Endothelial cell of umbilical vein (primary cell): Measurements from ENCODE around the gene FUT8. TPM values are rescaled to one million over a fixed set of nuclear protein-coding genes. Genes with fewer than 3 reads are reported as not detected.
A peak's percentile ranks its signal among the peaks of the same experiment; 100 is the strongest.

Source experiments
- BruUV-seq: library from RNA; stranded (reverse); fragments of 400-500 nt; replicated peaks from 2 replicates; lab custom pipeline; 2021; lab: Mats Ljungman, UMichigan
- CTCF ChIA-PET: fragments of 300-600, 350-600 bp; sonication (Branson Sonifier 250); formaldehyde crosslinking; loops from one replicate; lab custom pipeline; 2021; ENCODE audit warnings: antibody characterized with exemption, inconsistent platforms; lab: Charles Lee
- POLR2A ChIA-PET: fragments of 300-600, 350-600 bp; sonication (Branson Sonifier 250); formaldehyde crosslinking; loops from one replicate; lab custom pipeline; 2021; ENCODE audit warnings: antibody characterized with exemption, inconsistent platforms; lab: Charles Lee
- DNase-seq: peaks from one replicate; pipeline ENCODE4 v3.0.0-alpha.2; 2011; ENCODE audit warnings: low read depth, low spot score
- FAIRE-seq: peaks from 2 replicates; lab custom pipeline; 2011; peaks lifted over from hg19 to GRCh38; lab: Jason Lieb, UNC
- H2AFZ ChIP-seq: 2 replicates; pipeline ENCODE4 v1.6.0; 2012; ENCODE audit warnings: low read depth, low read length, control low read depth, inconsistent platforms
- H3K27ac ChIP-seq: 2 replicates; pipeline ENCODE4 v1.5.1; 2011; ENCODE audit warnings: low read depth, mild to moderate bottlenecking, control low read depth, low read length, moderate library complexity; ENCODE audit not compliant: insufficient read depth
- H3K27me3 ChIP-seq, 2 experiments: 2 replicates each; pipeline versions ENCODE4 v1.6.0 to v1.6.1; 2011; ENCODE audit warnings: low read length in 2 of 2, mixed read lengths in 1 of 2; ENCODE audit not compliant: control insufficient read depth in 2 of 2, insufficient read depth in 2 of 2
- H3K36me3 ChIP-seq, 2 experiments: 2 replicates in 1 of 2; 3 replicates in 1 of 2; pipeline ENCODE4 v1.5.1; 2011; ENCODE audit warnings: low read length in 2 of 2, mild to moderate bottlenecking in 1 of 2, moderate library complexity in 1 of 2; ENCODE audit not compliant: control insufficient read depth in 2 of 2, insufficient read depth in 2 of 2; ENCODE audit errors: extremely low read depth in 1 of 2
- H3K4me1 ChIP-seq: 3 replicates; pipeline ENCODE4 v1.5.1; 2011; ENCODE audit warnings: mild to moderate bottlenecking, low read length; ENCODE audit not compliant: control insufficient read depth, insufficient read depth; ENCODE audit errors: extremely low read depth
- H3K4me2 ChIP-seq: 2 replicates; pipeline ENCODE4 v1.6.1; 2011; ENCODE audit warnings: low read length, control low read depth, mixed read lengths; ENCODE audit not compliant: insufficient read depth
- H3K4me3 ChIP-seq, 3 experiments: fragments of 200-600 bp in 1 of 3; sonication (generic), shearing (Covaris generic) in 1 of 3; replicated peaks in 1 of 3; 2 replicates each; pipeline ENCODE4 v1.5.1; 2011 to 2016; ENCODE audit warnings: control low read depth in 3 of 3, low read length in 3 of 3, mild to moderate bottlenecking in 2 of 3, inconsistent platforms in 1 of 3, low read depth in 1 of 3, moderate library complexity in 1 of 3; ENCODE audit not compliant: insufficient read depth in 1 of 3
- H3K79me2 ChIP-seq: 2 replicates; pipeline ENCODE4 v1.6.0; 2012; ENCODE audit warnings: low read length, inconsistent platforms; ENCODE audit not compliant: control insufficient read depth, insufficient read depth
- H3K9ac ChIP-seq: replicated peaks from 2 replicates; pipeline ENCODE3; 2011; ENCODE audit warnings: low read length, control low read depth; ENCODE audit not compliant: insufficient read depth; ENCODE audit errors: extremely low read depth
- H3K9me1 ChIP-seq: replicated peaks from 3 replicates; pipeline ENCODE4 v1.6.0; 2011; ENCODE audit warnings: mild to moderate bottlenecking, low read length; ENCODE audit not compliant: control insufficient read depth, insufficient read depth; ENCODE audit errors: extremely low read depth
- H3K9me3 ChIP-seq: replicated peaks from 2 replicates; pipeline ENCODE4 v1.5.1; 2012; ENCODE audit warnings: low read length, inconsistent platforms; ENCODE audit not compliant: control insufficient read depth, insufficient read depth
- H4K20me1 ChIP-seq: replicated peaks from 2 replicates; pipeline ENCODE3; 2011; ENCODE audit warnings: mild to moderate bottlenecking, low read length; ENCODE audit not compliant: control insufficient read depth, insufficient read depth; ENCODE audit errors: extremely low read depth
- EZH2 ChIP-seq: IDR thresholded peaks from 2 replicates; pipeline ENCODE4 v1.6.1; 2012; ENCODE audit warnings: borderline replicate concordance, low read depth, mild to moderate bottlenecking, moderate library complexity, low read length, inconsistent platforms; ENCODE audit not compliant: severe bottlenecking
- GATA2 ChIP-seq: IDR thresholded peaks from 2 replicates; pipeline ENCODE4 v1.7.0; 2011; ENCODE audit warnings: low read depth, mild to moderate bottlenecking, moderate library complexity, mixed read lengths, low read length; ENCODE audit not compliant: insufficient read length, insufficient read depth
- MAX ChIP-seq: IDR thresholded peaks from 2 replicates; pipeline ENCODE4 v1.6.1; 2011; ENCODE audit not compliant: insufficient read depth, insufficient read length
- MYC ChIP-seq: IDR thresholded peaks from one replicate; pipeline ENCODE4 v1.6.1; 2011; ENCODE audit warnings: mild to moderate bottlenecking, low read depth, low read length
- POLR2A ChIP-seq: IDR thresholded peaks from 2 replicates; pipeline ENCODE4 v1.6.1; 2012; ENCODE audit warnings: low read depth, mild to moderate bottlenecking, control low read depth, low read length
- dilution Hi-C: fragments of 300-500 bp; cut with MboI; formaldehyde crosslinking; loops from one replicate; pipeline ENCODE4 v1.15.0; 2019; ENCODE audit warnings: low sequenced_read_pairs; ENCODE audit not compliant: extremely low pct_ligation_motif_present
- intact Hi-C: fragments of 100-400 bp; cut with micrococcal nuclease; formaldehyde crosslinking; loops from one replicate; pipeline ENCODE4 v1.10.0; 2022
- polyA plus RNA-seq, 4 experiments: library from polyadenylated mRNA; depleted of rRNA in 3 of 4; stranded (reverse) in 3 of 4; unstranded in 1 of 4; fragments of >200 nt; gene quantifications; 2 replicates each; pipeline versions ENCODE4 v1.2.1 to v1.2.3, GENCODE V29; 2011 to 2012; ENCODE audit warnings: missing spikeins in 1 of 4
- total RNA-seq: library from RNA; stranded (reverse); gene quantifications from 2 replicates; pipeline ENCODE4 v1.2.3, GENCODE V29; 2021

The FUT8 gene
- total and polyA plus RNA-seq, 2 donors (not counting 3 experiments of a cell fraction or from before 2014, with no cell fraction given): 16.7 to 38.8 TPM

GRCh38 chr14:65373671-65374039 is 38.9 kb upstream of the FUT8 start:
- TF ChIP-seq GATA2: no peak
- no peaks in the 10 kb centered on the region for H3K9me3 ChIP-seq
- no peaks in the 10 kb centered on the region for H3K4me1 ChIP-seq
- H3K4me2 ChIP-seq: no peak overlapping the region
- H3K79me2 ChIP-seq: no peaks in the 10 kb centered on the region
- ChIA-PET CTCF (no interaction called here), POLR2A (no interaction called here)
- no peak overlapping the region for H3K4me3 ChIP-seq
- no peak overlapping the region for H3K27ac ChIP-seq
- H3K36me3 ChIP-seq: no peaks in the 10 kb centered on the region
- dilution Hi-C loops (no loop called here), intact Hi-C loops (no loop called here)
- no peaks in the 10 kb centered on the region for H4K20me1 ChIP-seq
- no peaks in the 10 kb centered on the region for H3K27me3 ChIP-seq
- no peak overlapping the region for H3K9ac ChIP-seq
- FAIRE-seq (no peak), DNase-seq (no peak)
- H2AFZ ChIP-seq: peak overlapping the region; percentile 31
- BruUV-seq: no TSS peak
- H3K9me1 ChIP-seq: no peaks in the 10 kb centered on the region

DNA sequence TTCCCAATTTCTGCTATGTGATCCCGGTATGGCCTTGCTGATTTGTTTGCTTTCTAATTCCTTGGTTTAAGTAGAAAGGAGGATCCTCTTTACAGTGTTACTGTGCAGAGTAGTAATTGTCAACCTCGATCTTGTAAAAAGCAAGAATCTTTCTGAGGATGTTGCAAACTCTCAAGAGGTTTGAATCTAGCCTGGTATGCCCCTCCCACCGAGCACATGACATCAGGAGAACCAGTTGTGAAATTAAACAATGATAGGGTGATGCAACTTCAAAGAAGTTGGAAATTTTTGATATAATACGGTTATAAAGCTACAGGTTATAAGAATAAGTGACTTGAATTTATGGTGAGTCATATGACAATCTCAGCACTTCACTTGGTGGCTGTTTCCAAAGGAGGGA is 35.0 kb upstream of the FUT8 start:
- BruUV-seq: no TSS peak
- POLR2A ChIA-PET: no interaction called here
- H2AFZ ChIP-seq: no peak overlapping the region
- no peak overlapping the region for H3K9ac ChIP-seq
- no peak overlapping the region for H3K4me2 ChIP-seq
- no peaks in the 10 kb centered on the region for H3K79me2 ChIP-seq
- H3K9me3 ChIP-seq: no peaks in the 10 kb centered on the region
- FAIRE-seq (no peak), DNase-seq (no peak)
- dilution Hi-C loops (no loop called here), intact Hi-C loops (no loop called here)
- no peaks in the 10 kb centered on the region for H3K36me3 ChIP-seq
- no peak overlapping the region for H3K4me3 ChIP-seq
- H3K9me1 ChIP-seq: no peaks in the 10 kb centered on the region
- no peaks in the 10 kb centered on the region for H3K4me1 ChIP-seq
- CTCF ChIA-PET: interaction anchor here (1.0 to 1.5 kb wide), 2 partner anchors 9 to 582 kb away, joined by 3 read pairs; no protein-coding TSS in a partner anchor
- TF ChIP-seq MAX: no peak
- no peak for TF ChIP-seq EZH2
- no peak for TF ChIP-seq POLR2A
- TF ChIP-seq MYC: no peak
- peaks cover 0 to 1% of the 10 kb centered on the region in 2 experiments for H3K27me3 ChIP-seq
- H3K27ac ChIP-seq: no peak overlapping the region
- H4K20me1 ChIP-seq: no peaks in the 10 kb centered on the region
